Nephron (organoid): ENCODE results near the gene ASPHD1.

ENCODE experiments used
- H3K27ac Mint-ChIP-seq, 3 experiments: 2 replicates each; pipeline ENCODE4 v1.8.0; 2020; ENCODE audit warnings: mixed read lengths in 3 of 3, mild to moderate bottlenecking in 2 of 3, moderate library complexity in 1 of 3
- H3K27me3 Mint-ChIP-seq: 2 replicates; pipeline ENCODE4 v1.8.0; 2021; ENCODE audit warnings: low read depth, mild to moderate bottlenecking, moderate library complexity, mixed read lengths
- H3K36me3 Mint-ChIP-seq: 2 replicates; pipeline ENCODE4 v1.8.0; 2020; ENCODE audit warnings: low read depth, mixed read lengths
- H3K4me1 Mint-ChIP-seq: 2 replicates; pipeline ENCODE4 v1.8.0; 2020; ENCODE audit warnings: mixed read lengths
- H3K4me3 Mint-ChIP-seq, 3 experiments: 2 replicates each; pipeline ENCODE4 v1.8.0; 2020; ENCODE audit warnings: mild to moderate bottlenecking in 3 of 3, mixed read lengths in 3 of 3, moderate library complexity in 2 of 3
- H3K9me3 Mint-ChIP-seq: 2 replicates; pipeline ENCODE4 v1.8.0; 2020; ENCODE audit warnings: mixed read lengths
- TF ChIP-seq, protein P1 (sequence below), 3 experiments: fragments of 200-600 bp; sonication (generic); IDR thresholded peaks; one replicate each; pipeline ENCODE4 v1.5.0; 2021; ENCODE audit warnings: antibody characterized with exemption in 3 of 3; ENCODE audit not compliant: unreplicated experiment in 3 of 3

Gene ASPHD1

GRCh38 chr16:29921034-29921385 is 20.7 kb downstream of the ASPHD1 start:
- Mint-ChIP-seq H3K27ac (no peak overlapping the region), H3K4me1 (peaks cover 17% of the 10 kb centered on the region), H3K27me3 (no peaks in the 10 kb centered on the region), H3K4me3 (peak overlapping the region in 2 of 3 experiments; percentile 29 to 43), H3K9me3 (no peaks in the 10 kb centered on the region), H3K36me3 (peaks cover 37% of the 10 kb centered on the region)
- TF ChIP-seq, protein P1, sequence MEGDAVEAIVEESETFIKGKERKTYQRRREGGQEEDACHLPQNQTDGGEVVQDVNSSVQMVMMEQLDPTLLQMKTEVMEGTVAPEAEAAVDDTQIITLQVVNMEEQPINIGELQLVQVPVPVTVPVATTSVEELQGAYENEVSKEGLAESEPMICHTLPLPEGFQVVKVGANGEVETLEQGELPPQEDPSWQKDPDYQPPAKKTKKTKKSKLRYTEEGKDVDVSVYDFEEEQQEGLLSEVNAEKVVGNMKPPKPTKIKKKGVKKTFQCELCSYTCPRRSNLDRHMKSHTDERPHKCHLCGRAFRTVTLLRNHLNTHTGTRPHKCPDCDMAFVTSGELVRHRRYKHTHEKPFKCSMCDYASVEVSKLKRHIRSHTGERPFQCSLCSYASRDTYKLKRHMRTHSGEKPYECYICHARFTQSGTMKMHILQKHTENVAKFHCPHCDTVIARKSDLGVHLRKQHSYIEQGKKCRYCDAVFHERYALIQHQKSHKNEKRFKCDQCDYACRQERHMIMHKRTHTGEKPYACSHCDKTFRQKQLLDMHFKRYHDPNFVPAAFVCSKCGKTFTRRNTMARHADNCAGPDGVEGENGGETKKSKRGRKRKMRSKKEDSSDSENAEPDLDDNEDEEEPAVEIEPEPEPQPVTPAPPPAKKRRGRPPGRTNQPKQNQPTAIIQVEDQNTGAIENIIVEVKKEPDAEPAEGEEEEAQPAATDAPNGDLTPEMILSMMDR (IDR thresholded peaks at IDR 0.05; ENCODE audit: unreplicated experiment in 3 of 3): no peak

DNA sequence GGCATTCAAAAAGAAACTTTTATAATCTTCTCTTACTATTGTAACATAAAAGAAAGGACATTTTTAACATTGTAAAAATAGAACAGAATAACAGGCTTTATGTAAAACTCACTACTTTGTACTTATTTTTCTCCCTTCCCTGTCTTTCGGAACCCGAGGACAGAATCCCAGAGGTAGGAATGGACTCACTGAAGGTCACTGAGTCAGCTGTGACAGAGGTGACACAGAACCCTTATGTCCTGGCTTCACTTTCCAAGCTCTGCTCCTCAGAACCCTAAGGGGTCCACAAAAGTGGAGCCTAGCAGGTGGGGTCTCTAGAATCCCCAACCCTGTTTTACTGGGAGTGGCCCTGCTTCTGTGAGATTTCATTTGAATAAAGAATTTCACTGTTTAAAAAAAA is 22.0 kb downstream of the ASPHD1 start:
- Mint-ChIP-seq H3K27ac (no peak overlapping the region), H3K9me3 (no peaks in the 10 kb centered on the region), H3K27me3 (no peaks in the 10 kb centered on the region), H3K36me3 (peaks cover 26% of the 10 kb centered on the region), H3K4me3 (peak overlapping the region in 2 of 3 experiments; percentile 35 to 65), H3K4me1 (peaks cover 30% of the 10 kb centered on the region)
- TF ChIP-seq, protein P1 (IDR thresholded peaks at IDR 0.05; ENCODE audit: unreplicated experiment in 3 of 3): no peak

- Mint-ChIP-seq H3K27me3 (no peaks in the 10 kb centered on the region), H3K4me3 (peak overlapping the region; percentile 35 to 83 (median 65)), H3K36me3 (peaks cover 22% of the 10 kb centered on the region), H3K9me3 (no peaks in the 10 kb centered on the region), H3K27ac (no peak overlapping the region), H3K4me1 (peaks cover 35% of the 10 kb centered on the region)
- TF ChIP-seq, protein P1 (IDR thresholded peaks at IDR 0.05; ENCODE audit: unreplicated experiment in 3 of 3): no peak
Observed at GRCh38 chr16:29922986-29923501, 22.8 kb downstream of the ASPHD1 start.

- Mint-ChIP-seq H3K27me3 (no peaks in the 10 kb centered on the region), H3K36me3 (peaks cover 17% of the 10 kb centered on the region), H3K4me1 (peaks cover 35% of the 10 kb centered on the region), H3K4me3 (peak overlapping the region; percentile 90 to 97 (median 94)), H3K27ac (peak overlapping the region; percentile 66 to 76 (median 75)), H3K9me3 (no peaks in the 10 kb centered on the region)
- TF ChIP-seq, protein P1 (IDR thresholded peaks at IDR 0.05; ENCODE audit: unreplicated experiment in 3 of 3): no peak
Observed at GRCh38 chr16:29925105-29925756, 24.9 kb downstream of the ASPHD1 start.

DNA sequence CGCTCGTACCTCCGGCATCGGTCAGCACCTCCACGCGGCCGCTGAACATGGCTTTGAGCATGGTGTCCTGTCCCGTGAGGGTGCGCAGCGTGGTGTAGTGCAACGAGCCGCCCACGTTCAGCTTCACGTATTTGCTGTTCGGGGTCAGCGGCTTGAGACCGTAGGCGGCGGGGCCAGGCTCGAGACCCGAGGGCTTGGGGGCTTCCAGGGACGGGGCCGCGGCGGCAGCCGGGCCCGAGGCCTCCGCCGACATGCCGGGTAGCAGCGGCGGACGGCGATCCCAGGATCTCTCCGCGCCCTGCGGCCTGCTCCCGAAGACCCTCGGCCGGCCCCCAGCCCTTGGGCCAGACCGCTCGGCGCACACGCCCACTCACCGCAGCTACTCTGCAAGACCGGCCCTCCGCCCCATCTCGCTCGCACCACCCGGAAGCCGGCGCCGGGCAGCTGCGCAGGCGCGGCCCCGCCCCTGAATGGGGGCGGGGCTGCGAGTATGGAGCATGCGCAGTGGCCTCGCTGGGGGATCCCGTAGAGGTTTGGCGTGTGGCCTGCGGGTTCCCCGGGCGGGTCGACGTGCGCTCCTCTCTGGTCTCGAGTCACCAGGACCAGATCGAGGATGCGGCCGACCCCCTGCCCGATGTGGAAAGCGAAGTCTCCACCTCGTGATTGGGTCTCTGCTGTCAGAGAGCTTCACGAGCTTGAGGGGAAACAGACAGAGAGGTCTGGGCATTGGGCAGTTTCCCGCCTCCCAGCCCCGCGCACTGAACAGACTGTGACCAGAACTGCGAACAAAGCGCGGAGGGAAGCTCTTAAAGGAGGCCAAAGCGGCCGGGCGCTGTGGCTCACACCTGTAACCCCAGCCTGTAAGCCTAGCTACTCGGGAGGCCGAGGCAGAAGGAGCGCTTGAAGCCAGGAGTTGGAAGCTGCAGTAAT is 25.8 kb downstream of the ASPHD1 start, which contains the start of gene KCTD13:
KCTD13 (minus strand) TSS at position 446 of the 930 bp plus-strand sequence; CDS start at position 253, 193 bp downstream.
- Mint-ChIP-seq H3K27ac (peak within 1 kb of the TSS; percentile 98 to 99 (median 99)), H3K36me3 (peaks cover 8% of the 10 kb centered on the region), H3K27me3 (no peaks in the 10 kb centered on the region), H3K4me3 (peak within 1 kb of the TSS; percentile 90 to 97 (median 97)), H3K4me1 (peaks cover 35% of the 10 kb centered on the region), H3K9me3 (no peaks in the 10 kb centered on the region)
- TF ChIP-seq, protein P1 (IDR thresholded peaks at IDR 0.05; ENCODE audit: unreplicated experiment in 3 of 3): no peak
